Measurements from ENCODE around the gene BRD3OS.

DNA sequence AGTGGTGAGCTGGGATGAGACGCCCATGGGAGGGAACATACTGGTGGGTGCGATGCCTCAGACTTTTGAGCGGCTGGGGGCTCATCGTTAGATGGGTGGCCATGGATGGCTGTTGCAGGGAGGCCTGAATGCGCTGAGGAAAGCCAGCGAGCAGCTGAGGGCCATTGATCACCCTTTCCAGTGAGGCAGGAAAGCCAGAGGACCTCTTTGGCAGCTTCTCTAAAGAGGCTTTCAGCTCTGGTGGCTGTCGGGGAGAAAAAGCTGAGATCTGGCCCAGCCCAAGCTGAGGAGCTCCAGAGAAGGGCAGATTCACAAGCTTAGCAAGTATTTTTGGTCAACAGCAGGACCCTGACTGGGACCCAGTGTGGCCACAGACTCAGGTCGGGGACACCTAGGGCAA lies 19.9 kb upstream of the BRD3OS start:
- TF ChIP-seq CTCF (IDR thresholded peaks at IDR 0.05; ENCODE audit: low read depth, low read length) = no peak
- TF ChIP-seq EZH2phosphoT487 (IDR thresholded peaks at IDR 0.05; ENCODE audit: low read depth) = no peak

All from OCI-LY3 (cell line).